NB4 (cell line): ENCODE measurements around the gene ZC2HC1B.
"Not testable (repeated sequence)": the region's sequence is repeated elsewhere in the genome, so short reads cannot be mapped to it uniquely, and the experiment has no call there.

Experiments
- CTCF ChIP-seq: IDR thresholded peaks from one replicate; pipeline ENCODE4 v1.5.1; 2012; ENCODE audit warnings: low read depth, low read length
- MYC ChIP-seq: IDR thresholded peaks from 2 replicates; pipeline ENCODE4 v1.6.1; 2011; ENCODE audit warnings: low read depth, low read length
- POLR2A ChIP-seq: IDR thresholded peaks from 2 replicates; pipeline ENCODE4 v1.6.1; 2011; ENCODE audit warnings: mild to moderate bottlenecking; ENCODE audit not compliant: insufficient read length; ENCODE audit errors: extremely low read depth

DNA sequence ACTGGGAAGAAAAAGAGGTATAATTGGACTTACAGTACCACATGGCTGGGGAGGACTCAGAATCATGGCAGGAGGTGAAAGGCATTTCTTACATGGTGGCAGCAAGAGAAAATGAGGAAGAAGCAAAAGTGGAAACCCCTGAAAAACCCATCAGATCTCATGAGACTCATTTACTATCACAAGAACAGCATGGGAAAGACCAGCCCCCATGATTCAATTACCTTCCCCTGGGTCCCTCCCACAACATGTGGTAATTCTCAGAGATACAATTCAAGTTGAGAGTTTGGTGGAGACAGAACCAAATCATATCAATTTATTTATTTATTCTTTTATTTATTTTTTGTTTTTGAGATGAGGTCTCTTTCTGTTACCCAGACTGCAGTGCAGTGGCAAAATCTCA lies 10.2 kb downstream of the ZC2HC1B start:
- TF ChIP-seq CTCF, POLR2A, MYC: not testable (repeated sequence)
